A549 (cell line): ENCODE results near the gene WFIKKN1.

Experiments
- KDM1A ChIP-seq: fragments of 200-600 bp; sonication (generic); IDR thresholded peaks from 2 replicates; pipeline ENCODE4 v1.6.1; 2016; ENCODE audit warnings: low read depth, mild to moderate bottlenecking
- MAZ ChIP-seq: fragments of 150-350 bp; IDR thresholded peaks from 2 replicates; pipeline ENCODE4 v1.6.1; 2014; ENCODE audit warnings: antibody characterized with exemption, low read depth, low read length, borderline replicate concordance
- MYC ChIP-seq: IDR thresholded peaks from 2 replicates; pipeline ENCODE4 v1.6.1; 2012; ENCODE audit warnings: mild to moderate bottlenecking, inconsistent platforms, low read length, improper control_type of control experiment, borderline replicate concordance
- RFX5 ChIP-seq: fragments of 450-650 bp; IDR thresholded peaks from 2 replicates; pipeline ENCODE4 v1.7.1; 2014; ENCODE audit warnings: antibody characterized with exemption, mild to moderate bottlenecking, moderate library complexity

DNA sequence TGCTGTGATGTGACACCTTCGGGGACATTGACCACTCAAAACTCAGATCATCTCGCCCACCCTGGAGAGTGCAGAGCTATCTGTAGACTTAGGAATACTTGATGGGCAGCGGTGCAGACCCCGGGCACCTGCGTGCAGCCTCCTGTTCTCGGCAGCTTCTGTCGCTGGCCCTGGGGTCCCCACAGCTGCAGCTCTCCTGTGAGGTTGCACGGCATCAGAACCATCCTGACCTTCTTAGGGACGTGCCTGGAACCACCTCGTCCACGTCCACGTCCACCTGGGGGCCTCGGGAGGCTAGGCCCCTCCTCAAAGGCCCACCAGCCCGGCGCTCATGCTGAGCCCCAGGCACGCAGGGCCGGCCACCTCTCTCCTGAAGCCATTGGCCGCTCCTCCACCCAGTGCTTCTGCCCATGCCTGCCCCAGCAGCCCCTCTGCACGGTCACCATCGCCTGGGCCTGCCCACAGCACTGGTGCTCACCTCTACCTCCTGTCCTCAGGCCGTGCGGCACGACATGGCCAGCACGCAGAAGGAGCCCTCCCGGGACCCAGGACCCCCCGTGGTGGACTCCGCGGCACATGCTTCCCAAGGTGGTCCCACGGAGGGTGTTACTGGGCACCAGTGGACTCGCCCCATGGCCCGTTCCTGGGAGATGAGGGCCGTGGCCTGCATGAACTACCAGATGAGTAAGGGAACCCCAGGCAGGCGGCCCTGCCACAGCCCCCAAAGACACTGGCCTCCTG lies 2.3 kb upstream of the WFIKKN1 start:
- no peak for TF ChIP-seq MAZ
- no peak for TF ChIP-seq MYC
- TF ChIP-seq KDM1A = no peak
- no peak for TF ChIP-seq RFX5
